NT2/D1 (cell line): ENCODE results near the gene CTPS1.

Experiments
- DNase-seq: peaks from one replicate; pipeline ENCODE4 v3.0.0-alpha.2; 2011; ENCODE audit warnings: low read depth, low spot score
- H3K27me3 ChIP-seq: 2 replicates; pipeline ENCODE4 v1.6.0; 2011; ENCODE audit warnings: mild to moderate bottlenecking; ENCODE audit not compliant: insufficient read length, insufficient read depth
- H3K36me3 ChIP-seq: 2 replicates; pipeline ENCODE4 v1.6.1; 2011; ENCODE audit warnings: mild to moderate bottlenecking, low read length, mixed read lengths; ENCODE audit not compliant: insufficient read depth, insufficient read length
- H3K4me1 ChIP-seq: 2 replicates; pipeline ENCODE4 v1.5.1; 2011; ENCODE audit not compliant: insufficient read depth, insufficient read length
- H3K4me3 ChIP-seq: 2 replicates; pipeline ENCODE4 v1.5.1; 2011; ENCODE audit warnings: low read depth; ENCODE audit not compliant: insufficient read length
- H3K9ac ChIP-seq: 2 replicates; pipeline ENCODE4 v1.6.0; 2011; ENCODE audit warnings: low read depth; ENCODE audit not compliant: insufficient read length
- H3K9me3 ChIP-seq: 2 replicates; pipeline ENCODE4 v1.5.1; 2011; ENCODE audit warnings: mild to moderate bottlenecking, low read length; ENCODE audit not compliant: insufficient read depth
- SUZ12 ChIP-seq: IDR thresholded peaks from 2 replicates; pipeline ENCODE4 v1.6.1; 2011; ENCODE audit not compliant: insufficient read length, insufficient read depth; ENCODE audit errors: extremely low read depth
- YY1 ChIP-seq: IDR thresholded peaks from 2 replicates; pipeline ENCODE4 v1.6.1; 2011; ENCODE audit not compliant: insufficient read length, insufficient read depth
- ZNF274 ChIP-seq: IDR thresholded peaks from 2 replicates; pipeline ENCODE4 v1.6.1; 2011; ENCODE audit warnings: mild to moderate bottlenecking, low read depth, low read length

CTPS1 gene

DNA sequence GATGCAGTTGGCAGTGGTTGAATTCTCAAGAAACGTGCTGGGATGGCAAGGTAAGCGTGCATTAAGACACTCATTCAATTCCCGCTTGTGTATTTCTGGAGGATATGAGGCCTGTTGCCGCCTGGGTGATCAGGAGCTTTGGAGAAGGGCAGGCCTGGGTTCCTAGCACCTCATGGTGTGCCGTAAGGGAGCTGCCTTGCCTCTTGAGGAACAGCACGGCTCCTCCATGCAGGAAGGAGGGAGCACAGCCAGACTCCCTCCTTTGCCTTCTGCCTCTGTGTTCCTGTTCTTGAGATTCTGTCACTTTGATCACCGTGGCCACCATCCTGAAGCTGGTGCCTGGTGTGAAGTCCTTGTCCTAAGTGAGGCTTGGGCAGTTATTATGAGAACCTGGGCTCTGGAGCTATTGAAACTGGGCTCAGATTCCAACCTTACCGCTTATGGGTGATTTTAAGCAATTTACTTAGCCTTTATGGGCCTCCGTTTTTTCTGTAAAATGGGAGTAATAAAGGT is 23.7 kb downstream of the CTPS1 start:
- Histone ChIP-seq H3K9ac (no peak overlapping the region), H3K27me3 (no peaks in the 10 kb centered on the region), H3K4me1 (no peaks in the 10 kb centered on the region), H3K36me3 (peaks cover 98% of the 10 kb centered on the region), H3K9me3 (no peaks in the 10 kb centered on the region), H3K4me3 (no peak overlapping the region)
- no peak for DNase-seq
- TF ChIP-seq ZNF274 (no peak), SUZ12 (no peak), YY1 (no peak)

DNA sequence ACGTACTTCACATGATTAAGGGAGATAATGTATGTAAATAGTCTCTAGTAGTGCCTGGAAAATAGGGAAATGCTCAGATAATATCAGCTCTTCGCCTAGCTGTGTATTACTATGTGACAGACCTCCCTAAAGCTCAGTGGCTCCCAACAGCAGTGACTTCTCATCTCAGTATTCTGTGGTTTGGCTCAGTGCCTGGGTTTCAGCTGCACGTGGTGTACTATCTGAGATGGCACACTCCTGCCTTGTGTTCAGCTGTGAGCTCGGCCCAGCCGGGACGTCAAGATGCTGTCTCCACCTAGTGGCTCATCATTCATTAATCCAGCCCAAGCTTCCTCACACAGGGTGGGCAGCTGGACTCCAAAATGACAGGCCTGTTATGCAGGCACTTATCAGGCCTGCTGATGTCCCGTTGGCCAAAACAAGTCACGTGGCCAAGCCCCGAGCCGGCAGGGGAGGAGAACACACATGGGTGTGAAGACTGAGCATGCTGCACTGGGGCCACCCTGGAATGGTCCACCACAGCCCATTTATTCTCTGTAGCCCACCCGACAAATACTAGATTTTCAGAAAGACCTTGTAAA is 24.2 kb downstream of the CTPS1 start:
- no peaks in the 10 kb centered on the region for H3K4me1 ChIP-seq
- peaks cover 98% of the 10 kb centered on the region for H3K36me3 ChIP-seq
- no peak overlapping the region for H3K9ac ChIP-seq
- no peak for DNase-seq
- H3K27me3 ChIP-seq, result no peaks in the 10 kb centered on the region
- no peaks in the 10 kb centered on the region for H3K9me3 ChIP-seq
- H3K4me3 ChIP-seq, result no peak overlapping the region
- TF ChIP-seq YY1 (no peak), ZNF274 (no peak), SUZ12 (no peak)

DNA sequence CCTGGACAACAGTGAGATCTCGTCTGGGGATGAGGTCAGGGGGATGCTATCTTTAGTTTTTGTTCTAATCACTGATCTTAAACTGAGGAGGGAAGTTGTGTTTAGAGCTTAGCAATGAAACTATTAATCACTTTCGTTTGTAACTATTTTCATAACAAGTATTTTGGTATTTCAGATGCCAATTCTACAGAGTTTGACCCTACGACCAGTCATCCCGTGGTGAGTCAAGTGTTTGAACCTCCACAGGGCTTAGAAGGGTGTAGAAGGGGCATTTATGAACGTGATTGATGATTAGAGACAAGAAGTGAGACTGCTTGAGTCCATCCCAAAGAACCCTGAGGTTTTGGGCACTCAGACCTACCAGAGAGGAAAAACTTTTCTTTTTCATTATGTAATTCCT is 26.4 kb downstream of the CTPS1 start:
- Histone ChIP-seq H3K27me3 (no peaks in the 10 kb centered on the region), H3K9me3 (no peaks in the 10 kb centered on the region), H3K36me3 (peaks cover 100% of the 10 kb centered on the region), H3K4me1 (no peaks in the 10 kb centered on the region), H3K4me3 (no peak overlapping the region), H3K9ac (no peak overlapping the region)
- DNase-seq, result no peak
- no peak for TF ChIP-seq YY1
- no peak for TF ChIP-seq SUZ12
- no peak for TF ChIP-seq ZNF274

DNA sequence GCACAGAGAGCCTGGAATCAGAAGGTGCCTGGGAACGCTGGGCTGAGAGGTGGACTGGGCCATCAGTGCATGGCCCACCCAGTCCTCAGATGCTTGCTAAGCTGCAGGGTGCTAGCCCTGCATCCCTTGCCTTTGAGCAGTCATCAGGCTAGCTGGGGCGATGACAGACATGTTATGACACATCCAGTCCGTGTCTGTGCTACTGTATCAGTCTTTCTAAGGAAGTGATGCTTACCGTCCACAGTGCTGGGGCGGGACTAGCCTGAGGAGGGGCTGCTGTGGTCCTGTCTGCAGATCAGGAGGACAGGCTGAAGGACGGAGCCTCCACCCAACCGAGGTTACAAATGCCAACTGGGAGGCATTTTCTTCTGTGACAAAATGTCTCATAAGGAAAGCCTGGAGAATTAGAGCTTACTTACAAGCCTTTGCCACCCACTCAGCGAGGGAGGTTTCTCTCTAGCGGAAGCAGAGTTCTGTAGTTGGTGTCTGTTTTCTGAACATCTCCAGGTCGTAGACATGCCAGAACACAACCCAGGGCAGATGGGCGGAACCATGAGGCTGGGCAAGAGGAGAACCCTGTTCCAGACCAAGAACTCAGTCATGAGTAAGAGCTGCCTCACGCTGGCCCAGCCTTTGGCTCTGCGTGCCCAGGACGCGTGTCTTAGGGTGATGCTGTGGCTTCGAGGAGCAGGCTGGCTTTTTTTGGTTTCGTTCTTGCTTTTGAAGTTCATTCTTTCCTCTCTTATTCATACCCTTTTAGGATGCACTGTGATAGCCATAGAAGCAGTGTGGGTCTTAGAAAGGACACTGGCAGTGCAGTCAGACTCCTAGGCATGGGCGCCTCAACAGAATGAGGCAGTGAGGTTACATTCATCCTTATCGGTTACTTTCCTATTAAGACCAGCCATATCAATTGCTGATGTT is 27.7 kb downstream of the CTPS1 start:
- no peak overlapping the region for H3K4me3 ChIP-seq
- H3K9ac ChIP-seq, result no peak overlapping the region
- TF ChIP-seq ZNF274, result no peak
- TF ChIP-seq YY1, result no peak
- TF ChIP-seq SUZ12, result no peak
- DNase-seq, result no peak
- H3K27me3 ChIP-seq, result no peaks in the 10 kb centered on the region
- no peaks in the 10 kb centered on the region for H3K9me3 ChIP-seq
- H3K4me1 ChIP-seq, result no peaks in the 10 kb centered on the region
- H3K36me3 ChIP-seq, result peaks cover 100% of the 10 kb centered on the region

DNA sequence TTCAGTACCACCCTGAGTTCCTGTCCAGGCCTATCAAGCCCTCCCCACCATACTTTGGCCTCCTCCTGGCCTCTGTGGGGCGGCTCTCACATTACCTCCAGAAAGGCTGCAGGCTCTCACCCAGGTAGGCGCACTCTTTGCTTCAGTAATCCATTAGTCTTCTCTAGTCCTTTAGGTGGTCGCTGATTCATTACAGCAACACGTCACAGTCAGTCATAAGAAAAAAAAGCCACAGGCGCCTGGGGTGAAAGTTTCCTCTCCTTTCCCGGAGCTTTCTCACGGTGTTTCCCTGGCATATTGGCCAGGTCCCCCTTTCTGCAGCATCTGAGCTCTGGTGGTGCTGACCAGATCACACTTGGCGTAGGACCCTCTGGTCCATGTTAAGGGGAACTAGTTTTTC is 30.0 kb downstream of the CTPS1 start:
- TF ChIP-seq YY1, result no peak
- TF ChIP-seq SUZ12, result no peak
- Histone ChIP-seq H3K36me3 (peaks cover 100% of the 10 kb centered on the region), H3K4me1 (peaks cover 8% of the 10 kb centered on the region), H3K27me3 (no peaks in the 10 kb centered on the region), H3K4me3 (no peak overlapping the region), H3K9me3 (no peaks in the 10 kb centered on the region), H3K9ac (no peak overlapping the region)
- no peak for DNase-seq

DNA sequence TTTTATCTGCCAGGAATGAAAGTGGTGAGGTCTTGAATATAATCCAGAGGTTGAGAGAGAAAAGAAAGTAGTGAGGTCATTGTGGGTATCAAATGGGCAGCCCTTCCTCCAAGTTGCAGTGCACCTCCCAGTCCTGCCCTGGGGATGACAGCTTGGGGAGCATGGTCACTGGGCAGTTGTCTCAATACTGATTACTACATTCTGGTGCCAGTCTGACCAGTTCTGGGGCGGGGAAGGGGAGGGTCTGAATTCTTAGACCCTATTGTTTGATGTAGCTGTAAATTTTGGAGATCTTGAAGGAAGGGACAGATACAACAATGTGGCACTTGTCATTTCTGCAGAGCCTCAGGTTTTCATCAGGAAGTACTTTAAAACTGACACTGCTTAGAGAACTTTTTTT is 30.8 kb downstream of the CTPS1 start:
- H3K36me3 ChIP-seq, result peaks cover 100% of the 10 kb centered on the region
- DNase-seq, result no peak
- TF ChIP-seq ZNF274 (no peak), YY1 (no peak), SUZ12 (no peak)
- H3K4me3 ChIP-seq, result no peak overlapping the region
- no peaks in the 10 kb centered on the region for H3K9me3 ChIP-seq
- no peak overlapping the region for H3K9ac ChIP-seq
- H3K4me1 ChIP-seq, result peaks cover 10% of the 10 kb centered on the region
- H3K27me3 ChIP-seq, result no peaks in the 10 kb centered on the region

DNA sequence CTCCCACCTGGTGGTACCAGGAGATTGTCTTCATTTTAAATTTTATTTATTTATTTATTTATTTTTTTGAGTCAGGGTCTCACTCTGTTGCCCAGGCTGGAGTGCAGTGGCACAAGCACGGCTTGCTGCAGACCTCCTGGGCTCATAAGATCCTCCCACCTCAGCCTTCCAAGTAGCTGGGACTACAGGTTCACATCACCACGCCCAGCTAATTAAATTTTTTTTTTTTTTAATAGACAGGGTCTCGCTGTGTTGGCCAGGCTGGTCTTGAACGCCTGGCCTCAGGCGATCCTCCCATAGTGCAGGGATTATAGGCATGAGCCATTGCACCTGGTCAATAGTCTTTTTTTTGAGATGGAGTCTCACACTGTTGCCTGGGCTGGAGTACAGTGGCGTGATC is 33.5 kb downstream of the CTPS1 start:
- DNase-seq, result no peak
- Histone ChIP-seq H3K9me3 (no peaks in the 10 kb centered on the region), H3K9ac (no peak overlapping the region), H3K4me3 (no peak overlapping the region), H3K36me3 (peaks cover 99% of the 10 kb centered on the region), H3K4me1 (peaks cover 12% of the 10 kb centered on the region), H3K27me3 (no peaks in the 10 kb centered on the region)
- TF ChIP-seq YY1, result no peak
- no peak for TF ChIP-seq SUZ12
- no peak for TF ChIP-seq ZNF274
